ENCODE data around the gene HCN3.
A peak's percentile ranks its signal among the peaks of the same experiment; 100 is the strongest.

GRCh38 chr1:155273343-155274245 lies 3.7 kb upstream of the HCN3 start, which contains the start of gene CLK2:
- no peak for TF ChIP-seq CTCF (IDR thresholded peaks at IDR 0.05)
- peak; percentile 73 for TF ChIP-seq POLR2A (IDR thresholded peaks at IDR 0.05)
- peak; percentile 88 to 96 (median 93) for TF ChIP-seq POLR2AphosphoS5 (IDR thresholded peaks at IDR 0.05)
